HL-60 (cell line): Measurements from ENCODE around the gene SDC1.
"Not testable (repeated sequence)": the region's sequence is repeated elsewhere in the genome, so short reads cannot be mapped to it uniquely, and the experiment has no call there.

Experiments
- GABPA ChIP-seq: IDR thresholded peaks from 2 replicates; pipeline ENCODE4 v1.6.1; 2012; ENCODE audit warnings: low read depth
- POLR2AphosphoS5 ChIP-seq: IDR thresholded peaks from 2 replicates; pipeline ENCODE4 v1.6.1; 2012; ENCODE audit warnings: low read depth
- TF ChIP-seq, protein P1 (sequence below): IDR thresholded peaks from one replicate; pipeline ENCODE4 v1.5.1; 2011; ENCODE audit warnings: low read length, control low read depth, inconsistent platforms; ENCODE audit not compliant: insufficient read depth

GRCh38 chr2:20268317-20268716 is 43.4 kb upstream of the SDC1 start:
- TF ChIP-seq, protein P1, sequence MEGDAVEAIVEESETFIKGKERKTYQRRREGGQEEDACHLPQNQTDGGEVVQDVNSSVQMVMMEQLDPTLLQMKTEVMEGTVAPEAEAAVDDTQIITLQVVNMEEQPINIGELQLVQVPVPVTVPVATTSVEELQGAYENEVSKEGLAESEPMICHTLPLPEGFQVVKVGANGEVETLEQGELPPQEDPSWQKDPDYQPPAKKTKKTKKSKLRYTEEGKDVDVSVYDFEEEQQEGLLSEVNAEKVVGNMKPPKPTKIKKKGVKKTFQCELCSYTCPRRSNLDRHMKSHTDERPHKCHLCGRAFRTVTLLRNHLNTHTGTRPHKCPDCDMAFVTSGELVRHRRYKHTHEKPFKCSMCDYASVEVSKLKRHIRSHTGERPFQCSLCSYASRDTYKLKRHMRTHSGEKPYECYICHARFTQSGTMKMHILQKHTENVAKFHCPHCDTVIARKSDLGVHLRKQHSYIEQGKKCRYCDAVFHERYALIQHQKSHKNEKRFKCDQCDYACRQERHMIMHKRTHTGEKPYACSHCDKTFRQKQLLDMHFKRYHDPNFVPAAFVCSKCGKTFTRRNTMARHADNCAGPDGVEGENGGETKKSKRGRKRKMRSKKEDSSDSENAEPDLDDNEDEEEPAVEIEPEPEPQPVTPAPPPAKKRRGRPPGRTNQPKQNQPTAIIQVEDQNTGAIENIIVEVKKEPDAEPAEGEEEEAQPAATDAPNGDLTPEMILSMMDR = not testable (repeated sequence)
- not testable (repeated sequence) for TF ChIP-seq POLR2AphosphoS5, GABPA
